Activated CD4-positive, alpha-beta T cell treated with anti-CD3 and anti-CD28 coated beads for 1 hour (primary cell): Measurements from ENCODE around the gene HDAC4.

Experiments
- DNase-seq: peaks from one replicate; pipeline ENCODE4 v3.0.0-alpha.2; 2020

The HDAC4 gene

GRCh38 chr2:239112127-239112774 lies 288.6 kb downstream of the HDAC4 start:
- no peak for DNase-seq

- no peak for DNase-seq
These were observed 289.3 kb downstream of the HDAC4 start for GRCh38 chr2:239111401-239112100.

- DNase-seq, result no peak
These were observed 290.2 kb downstream of the HDAC4 start for GRCh38 chr2:239110595-239111048.

DNA sequence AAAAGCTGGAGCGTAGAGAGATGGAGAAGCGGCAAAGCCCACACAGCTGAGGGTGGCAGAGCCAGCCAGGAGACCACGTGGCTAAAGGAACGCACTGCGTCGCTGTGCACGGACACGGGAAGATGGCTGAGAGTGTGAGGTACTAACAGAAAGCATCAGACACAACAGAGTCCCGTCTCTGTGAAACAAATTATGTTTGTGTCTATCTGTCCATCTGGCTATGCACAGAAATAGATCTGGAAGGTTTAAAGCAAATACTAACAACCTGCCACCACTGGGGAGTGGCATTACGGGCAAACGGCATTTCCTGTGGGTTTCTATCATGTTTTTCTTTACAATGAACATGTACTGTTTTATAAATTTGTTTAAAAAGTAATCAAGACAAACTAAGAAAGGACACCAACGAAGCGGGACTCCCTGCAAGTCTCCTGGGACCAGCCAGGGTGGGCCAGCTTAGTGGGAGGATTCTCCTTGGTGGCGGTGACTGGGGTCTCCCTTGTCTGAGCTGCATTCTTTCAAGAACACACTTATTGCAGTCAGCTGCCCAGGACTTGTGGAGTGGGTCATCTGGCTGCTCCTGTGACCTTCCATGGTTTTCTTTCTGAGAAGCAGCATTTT lies 290.8 kb downstream of the HDAC4 start:
- DNase-seq, result no peak

DNA sequence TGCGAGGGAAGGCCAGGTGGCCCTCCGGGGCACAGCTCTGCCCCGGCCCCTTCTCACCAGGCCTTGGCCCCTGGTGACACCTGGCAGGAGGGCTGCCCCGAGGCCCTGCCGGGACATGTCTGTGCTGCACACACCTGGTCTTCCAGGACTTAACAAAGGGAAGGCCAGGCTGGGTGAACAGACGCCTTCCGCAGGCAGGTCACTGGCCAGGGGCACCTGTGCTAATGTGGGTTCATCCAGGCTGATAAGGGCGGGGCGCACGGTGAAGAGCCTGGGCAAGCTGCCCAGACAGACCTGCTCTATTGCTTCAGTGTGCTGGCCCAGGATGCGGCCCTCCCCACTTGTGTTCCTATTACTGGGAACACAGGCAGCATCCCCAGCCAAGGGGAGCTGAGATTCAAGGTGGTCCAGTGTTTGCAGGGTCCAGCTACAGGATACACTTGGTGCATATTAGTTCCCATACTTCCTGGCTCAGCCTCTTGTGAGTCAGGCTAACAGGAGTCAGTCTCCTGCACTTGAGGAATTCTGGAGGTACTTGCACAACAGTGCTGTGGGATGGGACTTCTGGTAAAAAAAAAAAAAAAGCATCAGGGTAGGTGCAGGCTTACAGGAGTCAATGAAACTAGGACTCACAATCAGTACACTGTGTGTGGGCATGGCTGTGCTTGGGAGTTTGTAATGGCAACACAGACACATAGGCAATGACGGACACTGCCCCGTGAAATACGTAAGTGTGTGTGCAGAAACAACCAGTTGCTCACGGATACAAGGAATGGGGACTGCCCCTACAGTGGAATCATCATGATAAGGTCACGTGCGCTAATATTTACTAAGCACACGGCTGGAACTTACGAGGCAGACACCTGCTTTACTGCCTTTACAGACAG lies 291.5 kb downstream of the HDAC4 start:
- no peak for DNase-seq

DNA sequence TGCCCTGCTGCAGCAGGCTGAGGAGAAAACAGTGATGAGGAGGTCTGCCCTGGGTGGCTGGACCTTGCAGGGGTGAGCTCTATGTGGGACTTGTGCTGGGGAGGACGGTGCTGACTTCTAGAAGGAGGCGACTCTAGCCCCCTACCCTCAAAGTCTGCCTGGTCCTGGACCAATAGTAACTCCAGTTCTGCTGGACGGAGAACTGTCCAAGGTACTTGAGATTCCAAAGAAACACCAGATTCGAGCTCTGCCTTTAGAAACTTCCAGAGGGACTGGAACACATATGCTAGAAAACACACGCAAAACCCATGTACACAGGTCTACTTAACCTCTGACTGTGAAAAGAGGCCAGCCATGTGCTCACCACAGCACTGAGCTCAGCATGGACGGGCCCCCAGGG lies 292.4 kb downstream of the HDAC4 start:
- no peak for DNase-seq

GRCh38 chr2:239107936-239108335 lies 292.9 kb downstream of the HDAC4 start:
- DNase-seq, result no peak

DNA sequence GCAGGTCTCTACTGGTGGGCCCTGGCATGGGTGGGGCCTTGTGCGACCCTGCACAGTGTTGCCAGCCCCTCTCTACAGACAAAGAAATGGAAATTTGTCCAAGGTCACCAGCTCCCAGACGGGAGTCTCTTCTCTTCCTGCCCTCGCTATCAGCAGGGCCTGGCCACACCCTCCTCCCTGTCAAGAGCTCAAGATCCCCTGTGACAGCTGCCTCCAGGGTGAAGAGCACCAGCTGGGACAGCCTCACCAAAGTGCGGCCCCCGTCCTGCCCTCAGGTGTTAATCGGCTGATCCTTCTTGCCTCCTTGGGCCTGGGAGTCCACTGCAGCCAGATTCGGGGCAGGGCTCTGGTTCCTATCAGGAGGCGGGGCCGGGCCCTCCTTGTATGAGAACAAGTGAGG lies 293.9 kb downstream of the HDAC4 start:
- DNase-seq, result no peak

- no peak for DNase-seq
These were observed 294.4 kb downstream of the HDAC4 start for GRCh38 chr2:239106314-239106908.

GRCh38 chr2:239105234-239105633 lies 295.6 kb downstream of the HDAC4 start:
- no peak for DNase-seq

GRCh38 chr2:239104800-239105199 lies 296.0 kb downstream of the HDAC4 start:
- no peak for DNase-seq

GRCh38 chr2:239103125-239104098 lies 297.4 kb downstream of the HDAC4 start:
- no peak for DNase-seq

- DNase-seq, result no peak
These were observed 298.6 kb downstream of the HDAC4 start for GRCh38 chr2:239102266-239102665.

DNA sequence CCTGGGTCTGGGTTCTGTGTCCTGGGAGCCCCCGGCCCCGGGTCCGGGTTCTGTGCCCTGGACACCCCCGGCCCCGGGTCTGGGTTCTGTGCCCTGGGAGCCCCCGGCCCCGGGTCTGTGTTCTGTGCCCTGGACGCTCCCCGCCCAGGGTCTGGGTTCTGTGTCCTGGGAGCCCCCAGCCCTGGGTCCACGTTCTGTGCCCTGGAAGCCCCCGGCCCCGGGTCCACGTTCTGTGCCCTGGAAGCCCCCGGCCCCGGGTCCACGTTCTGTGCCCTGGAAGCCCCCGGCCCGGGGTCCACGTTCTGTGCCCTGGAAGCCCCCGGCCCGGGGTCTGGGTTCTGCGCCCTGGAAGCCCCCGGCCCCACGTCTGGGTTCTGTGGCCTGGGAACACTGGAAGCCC lies 299.0 kb downstream of the HDAC4 start:
- no peak for DNase-seq

DNA sequence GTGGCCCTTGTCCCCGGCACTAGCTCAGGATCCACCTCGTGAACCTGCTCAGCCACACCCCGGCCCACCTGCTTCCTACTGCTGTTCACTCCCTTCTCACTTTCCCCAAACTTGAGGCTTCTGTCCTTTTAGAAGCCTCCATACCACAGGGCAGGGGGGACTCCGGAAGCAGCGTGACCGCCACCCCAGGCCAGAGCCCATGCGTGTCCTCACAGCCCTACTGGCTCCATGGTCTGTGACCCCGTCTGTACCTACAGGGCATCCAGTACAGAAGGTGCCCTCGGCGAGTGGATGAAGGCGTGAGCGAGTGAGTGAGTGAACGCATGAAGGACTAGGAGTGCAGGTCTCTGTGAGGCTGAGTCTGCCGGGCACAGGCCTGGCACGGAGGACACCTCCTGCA lies 299.7 kb downstream of the HDAC4 start:
- no peak for DNase-seq

- DNase-seq, result no peak
These were observed 301.3 kb downstream of the HDAC4 start for GRCh38 chr2:239099474-239099873.

DNA sequence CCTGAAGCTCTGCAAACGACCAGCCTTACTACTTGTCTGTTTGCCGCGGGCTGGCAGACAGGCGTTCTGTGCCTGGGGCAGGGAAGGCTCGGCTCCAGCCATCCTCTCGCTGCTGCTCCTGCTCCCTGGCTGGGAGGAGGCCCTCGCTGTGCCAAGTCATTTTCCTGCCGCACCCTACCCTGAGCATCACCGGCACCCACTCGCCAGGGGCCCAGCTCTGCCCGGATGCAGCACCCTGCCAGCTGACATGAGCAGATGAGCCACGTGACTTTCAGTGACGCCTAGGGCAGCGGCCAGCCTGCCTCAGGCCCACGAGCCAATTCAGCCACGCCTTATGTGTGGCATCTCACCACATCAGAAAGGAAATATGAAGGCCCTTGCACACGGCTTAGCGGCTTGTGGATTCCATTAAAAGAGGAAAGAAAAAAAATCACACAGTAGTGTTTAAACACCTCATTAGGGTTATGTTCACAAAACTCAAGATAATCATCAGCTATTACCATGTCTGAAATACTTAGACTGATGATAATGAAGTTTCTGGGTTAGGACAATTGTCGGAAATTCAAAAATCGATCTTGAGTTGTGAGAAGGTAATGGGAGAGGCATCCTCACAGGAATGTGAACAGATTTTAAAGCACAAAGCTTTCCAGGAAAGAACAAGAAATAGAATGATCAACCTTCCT lies 302.4 kb downstream of the HDAC4 start:
- no peak for DNase-seq

DNA sequence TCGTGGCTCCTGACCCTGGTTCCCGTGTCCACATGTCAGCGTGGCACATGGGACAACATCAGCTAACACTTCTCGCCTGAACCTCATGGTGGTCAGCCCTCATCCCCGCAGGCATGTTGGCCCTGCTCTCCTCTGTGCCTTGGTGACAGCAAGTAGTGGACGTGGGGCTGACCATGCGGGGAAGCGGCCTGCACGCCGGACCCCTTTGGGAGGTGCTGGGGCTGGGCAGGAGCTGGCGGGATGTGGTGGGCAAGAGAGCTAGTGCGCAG lies 303.5 kb downstream of the HDAC4 start:
- DNase-seq, result no peak

DNA sequence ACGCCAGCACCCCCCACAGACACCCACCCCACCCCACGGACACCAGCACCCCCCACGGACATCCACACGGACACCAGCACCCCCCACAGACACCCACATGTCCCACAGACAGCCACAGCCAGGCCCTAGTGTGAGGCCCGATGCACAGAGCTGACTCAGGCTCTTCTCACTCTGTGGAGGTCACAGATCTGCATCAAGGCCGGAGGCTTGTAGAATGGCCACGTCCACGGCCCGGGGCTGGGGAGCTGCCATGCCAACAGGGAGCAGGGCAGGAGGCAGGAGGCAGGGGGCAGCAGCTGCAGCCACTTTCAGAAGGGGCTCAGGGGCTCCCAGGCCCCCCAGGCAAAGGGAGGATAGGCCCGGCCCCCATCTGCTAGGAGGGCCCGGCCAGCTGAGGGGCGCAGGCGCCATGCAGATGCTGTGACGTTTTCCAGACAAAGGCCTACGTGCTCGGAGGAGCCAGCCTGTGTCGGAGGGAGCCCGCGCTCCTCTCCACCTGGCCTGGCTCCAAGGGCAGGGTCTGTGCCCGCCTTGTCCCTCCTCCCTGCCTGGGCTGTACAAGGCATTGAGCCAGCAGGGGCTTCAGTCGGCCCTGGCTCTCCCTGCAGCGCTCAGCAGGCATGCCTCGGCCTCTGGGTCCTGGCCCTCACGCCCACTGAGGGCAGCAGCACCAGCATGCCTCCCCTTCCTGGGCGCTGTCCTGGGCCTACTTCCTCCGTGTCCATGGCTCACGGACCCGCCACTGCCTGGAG lies 304.0 kb downstream of the HDAC4 start:
- no peak for DNase-seq

- no peak for DNase-seq
These were observed 305.2 kb downstream of the HDAC4 start for GRCh38 chr2:239095460-239096081.
